ENCODE results near the gene ZNF22. TPM values are rescaled to one million over a fixed set of nuclear protein-coding genes. Genes with fewer than 3 reads are reported as not detected.

Gene ZNF22
- total RNA-seq, 1 experiment from 2014 or later: 16.3 TPM

GRCh38 chr10:44989597-44990301, 11.0 kb upstream of the ZNF22 start:
- DNase-seq (ENCODE audit: low read depth): no peak

GRCh38 chr10:44990302-44990655, 10.4 kb upstream of the ZNF22 start:
- no peak for DNase-seq (ENCODE audit: low read depth)

DNA sequence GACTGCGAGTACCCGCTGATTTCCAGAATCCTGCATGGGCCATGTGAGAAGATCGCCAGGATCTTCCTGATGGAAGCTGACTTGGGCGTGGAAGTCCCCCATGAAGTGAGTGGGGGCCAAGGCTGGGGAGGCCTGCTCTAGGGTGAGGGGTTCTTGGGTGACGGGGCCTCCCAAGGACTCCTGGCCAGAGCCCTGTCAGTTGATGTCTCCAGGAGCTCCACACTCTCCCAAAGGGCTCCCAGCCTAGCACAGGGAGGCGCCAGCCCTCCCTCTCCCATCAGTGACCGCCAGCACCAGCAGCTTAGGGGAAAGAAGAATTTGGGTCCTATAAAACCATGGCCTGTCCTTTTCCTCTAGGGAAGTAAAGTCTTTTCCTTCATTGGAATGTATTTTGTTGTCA, 9.8 kb upstream of the ZNF22 start:
- no peak for DNase-seq (ENCODE audit: low read depth)

DNA sequence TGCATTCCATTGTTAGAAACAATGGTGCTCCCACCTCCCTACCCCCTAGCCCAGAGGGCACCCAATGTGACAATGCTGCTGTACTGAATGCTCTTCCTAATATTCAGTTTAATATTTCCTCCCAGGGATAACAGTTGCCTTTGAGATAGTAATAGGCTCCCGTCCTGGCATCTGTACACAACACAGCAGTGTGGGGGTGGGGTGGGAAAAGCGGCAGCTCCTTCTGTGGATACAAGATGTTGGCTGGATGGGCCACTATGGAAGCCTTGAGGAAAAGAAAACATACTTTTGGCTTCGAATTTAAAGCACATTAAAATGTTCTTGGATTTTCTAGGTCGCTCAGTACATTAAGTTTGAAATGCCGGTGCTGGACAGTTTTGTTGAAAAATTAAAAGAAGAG, 9.2 kb upstream of the ZNF22 start:
- DNase-seq (ENCODE audit: low read depth): no peak

DNA sequence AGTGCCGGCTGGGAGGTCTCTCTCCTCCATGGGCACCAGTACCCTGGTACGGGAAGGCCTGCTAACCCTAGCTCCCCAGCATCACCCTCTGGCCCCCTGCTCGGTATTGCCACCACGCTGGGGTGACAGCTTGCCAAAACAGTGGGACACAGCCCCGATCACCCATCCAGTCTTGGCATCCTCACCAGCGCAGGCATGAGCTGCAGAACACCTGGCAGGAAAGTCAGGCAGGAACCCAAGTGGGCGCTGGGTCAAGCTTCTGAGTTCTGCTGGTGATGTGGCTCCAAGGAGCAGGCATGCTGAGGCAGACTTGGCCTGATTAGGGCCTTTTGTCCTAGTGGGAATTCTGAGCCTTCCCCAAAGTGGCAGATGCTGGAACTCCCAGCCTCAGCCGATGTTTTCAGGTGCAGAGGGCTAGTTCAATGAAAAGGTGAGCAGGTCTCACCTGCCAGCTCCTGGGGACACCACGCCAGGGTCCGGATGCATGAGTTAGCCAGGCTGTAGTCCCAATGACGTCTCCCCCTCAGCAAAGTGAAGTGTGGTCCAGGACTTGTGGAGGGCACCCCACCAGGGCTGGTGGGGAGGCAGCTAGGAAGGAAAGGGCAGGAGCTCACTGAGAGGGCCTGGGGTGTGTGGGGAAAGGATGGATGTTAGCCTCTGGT, 8.5 kb upstream of the ZNF22 start:
- DNase-seq (ENCODE audit: low read depth): no peak

GRCh38 chr10:44992732-44993225, 7.9 kb upstream of the ZNF22 start:
- no peak for DNase-seq (ENCODE audit: low read depth)

DNA sequence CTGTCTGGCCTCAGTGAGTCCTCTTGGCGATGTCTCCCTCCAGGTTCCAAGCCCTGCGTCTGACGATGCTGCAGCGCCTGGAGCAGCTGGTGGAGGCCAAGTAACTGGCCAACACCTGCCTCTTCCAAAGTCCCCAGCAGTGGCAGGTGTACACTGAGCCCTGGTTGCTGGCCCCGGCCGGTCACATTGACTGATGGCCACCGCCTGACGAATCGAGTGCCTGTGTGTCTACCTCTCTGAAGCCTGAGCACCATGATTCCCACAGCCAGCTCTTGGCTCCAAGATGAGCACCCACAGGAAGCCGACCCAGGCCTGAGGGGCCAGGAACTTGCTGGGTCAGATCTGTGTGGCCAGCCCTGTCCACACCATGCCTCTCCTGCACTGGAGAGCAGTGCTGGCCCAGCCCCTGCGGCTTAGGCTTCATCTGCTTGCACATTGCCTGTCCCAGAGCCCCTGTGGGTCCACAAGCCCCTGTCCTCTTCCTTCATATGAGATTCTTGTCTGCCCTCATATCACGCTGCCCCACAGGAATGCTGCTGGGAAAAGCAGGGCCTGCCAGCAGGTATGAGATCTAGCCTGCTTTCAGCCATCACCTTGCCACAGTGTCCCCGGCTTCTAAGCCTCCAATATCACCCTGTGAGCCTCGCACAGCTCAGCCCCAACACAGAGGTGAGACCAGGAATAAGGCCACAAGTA, 7.3 kb upstream of the ZNF22 start:
- DNase-seq (ENCODE audit: low read depth): no peak

- DNase-seq (ENCODE audit: low read depth): no peak
Observed at GRCh38 chr10:44993922-44994751, 6.6 kb upstream of the ZNF22 start.

DNA sequence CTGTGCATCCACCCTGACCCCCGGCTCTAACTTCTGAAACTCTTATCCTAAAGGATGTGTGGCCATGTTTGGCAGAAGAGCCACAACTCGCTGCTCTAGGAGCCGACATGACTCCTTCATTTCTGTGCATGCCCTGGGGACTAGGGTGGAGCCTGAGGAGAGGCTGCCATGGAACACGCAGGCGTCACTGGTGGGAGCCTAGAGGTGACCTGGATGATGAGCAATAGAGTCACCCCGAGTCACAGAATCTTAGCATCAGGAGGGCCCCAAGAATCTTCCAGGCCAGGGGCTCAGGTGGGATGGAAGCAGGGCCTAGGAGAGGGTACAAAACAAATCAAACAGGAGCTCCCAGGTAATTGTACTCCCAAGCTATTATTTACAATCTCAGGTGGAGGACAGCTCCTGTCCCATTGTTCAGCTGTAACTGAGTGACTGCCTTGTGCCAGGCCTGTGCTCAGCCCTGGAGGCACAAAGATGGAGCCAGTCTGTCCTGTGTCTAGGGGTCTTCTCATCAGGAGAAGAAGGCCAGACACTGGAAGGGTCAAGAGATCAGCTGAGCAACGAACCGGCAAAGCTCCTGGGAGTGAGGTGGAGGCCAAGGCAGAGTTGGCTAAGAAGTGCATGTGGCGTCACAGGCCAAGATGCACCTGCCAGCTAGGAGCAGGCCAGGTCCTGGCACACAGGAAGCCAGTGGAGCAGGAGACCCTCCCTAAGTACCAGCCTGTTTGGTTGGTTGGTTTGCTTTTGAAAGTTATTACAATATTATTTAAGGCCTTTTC, 5.8 kb upstream of the ZNF22 start:
- DNase-seq (ENCODE audit: low read depth): no peak

- no peak for DNase-seq (ENCODE audit: low read depth)
Observed at GRCh38 chr10:44995581-44995913, 5.2 kb upstream of the ZNF22 start.

- DNase-seq (ENCODE audit: low read depth): no peak
Observed at GRCh38 chr10:44995914-44996669, 4.6 kb upstream of the ZNF22 start.

GRCh38 chr10:44997105-44997748, 3.5 kb upstream of the ZNF22 start:
- no peak for DNase-seq (ENCODE audit: low read depth)

DNA sequence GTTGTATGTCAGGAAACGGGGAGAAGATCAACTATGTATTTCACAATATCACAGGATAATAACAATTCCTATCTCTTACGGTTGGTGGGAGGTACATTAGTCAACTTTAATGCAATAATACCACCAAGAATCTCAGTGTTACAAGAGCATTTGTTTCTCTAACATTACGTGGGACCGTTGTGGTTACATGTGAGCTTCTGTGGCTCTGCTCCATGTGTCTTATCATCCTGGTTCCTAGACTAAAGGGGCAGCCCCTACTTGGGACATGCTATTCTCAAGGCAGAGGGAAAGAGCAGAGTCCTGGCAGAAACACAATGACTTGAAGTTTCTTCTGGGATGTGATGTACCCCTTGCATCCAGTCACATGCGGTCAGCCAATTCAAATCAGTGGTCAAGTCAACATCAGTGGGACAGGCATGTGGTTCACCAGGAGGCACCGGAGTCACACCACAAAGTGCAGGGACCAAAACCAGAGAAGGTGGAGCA, 2.5 kb upstream of the ZNF22 start:
- peak; percentile 38 for DNase-seq (ENCODE audit: low read depth)

GRCh38 chr10:45000138-45000751, 478 bp upstream of the ZNF22 start:
- no peak for DNase-seq (ENCODE audit: low read depth)

DNA sequence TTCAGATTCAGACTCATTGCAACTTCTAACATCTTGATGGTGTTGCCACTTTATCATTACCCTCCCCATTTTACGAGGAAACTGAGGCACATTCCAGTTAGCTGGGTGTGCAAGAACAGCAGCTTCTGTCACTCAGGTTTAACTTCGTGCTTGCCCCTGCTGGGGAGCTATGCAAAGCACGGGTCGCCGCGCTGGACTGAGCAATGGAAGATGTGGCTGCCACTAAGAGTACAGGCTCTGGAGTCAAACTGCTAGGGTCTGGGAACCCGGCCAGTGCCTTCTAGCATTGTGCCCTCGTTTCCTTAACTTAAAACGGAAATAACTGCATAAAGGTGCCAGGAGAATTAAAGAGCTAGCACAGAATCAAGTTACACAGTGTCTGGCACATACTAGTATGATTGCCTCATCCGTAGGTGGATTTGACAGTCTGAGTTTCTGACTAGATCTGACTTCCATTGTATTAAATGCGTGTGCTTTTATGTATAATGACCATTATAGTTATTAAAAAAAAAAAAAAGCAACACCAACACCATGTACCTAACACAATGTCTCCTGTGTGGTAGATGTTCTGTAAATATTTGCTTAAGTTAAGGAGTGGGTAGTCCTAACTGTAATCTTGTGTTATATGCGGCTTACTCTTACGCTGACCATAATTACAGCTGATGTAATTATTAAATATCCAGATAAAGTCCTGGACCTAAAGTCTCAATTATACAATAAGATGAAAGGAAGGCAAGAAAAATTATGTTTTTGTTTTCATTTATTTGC, 842 bp downstream of the ZNF22 start:
- DNase-seq (ENCODE audit: low read depth): peak; percentile 44

- DNase-seq (ENCODE audit: low read depth): no peak
Observed at GRCh38 chr10:45003432-45004000, 2.8 kb downstream of the ZNF22 start.

DNA sequence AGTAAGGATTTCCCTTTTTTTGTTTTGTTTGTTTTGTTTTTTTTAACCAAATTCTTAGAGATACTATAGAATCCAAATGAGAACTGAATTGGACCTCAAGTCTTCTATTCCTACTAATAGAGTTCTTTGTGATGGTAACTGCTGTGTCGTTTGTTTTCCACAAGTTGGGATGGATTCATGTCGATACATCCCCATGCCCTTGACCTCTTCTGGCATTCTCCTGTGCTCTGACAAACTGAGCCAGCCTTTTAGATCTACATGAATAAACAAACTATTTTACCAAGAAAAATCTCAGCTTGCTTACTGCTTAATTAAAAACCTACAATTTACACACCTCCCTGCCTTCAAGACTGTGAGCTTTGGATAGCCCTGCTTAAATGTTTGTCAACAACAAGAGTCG, 3.9 kb downstream of the ZNF22 start:
- DNase-seq (ENCODE audit: low read depth): no peak

- DNase-seq (ENCODE audit: low read depth): no peak
Observed at GRCh38 chr10:45005284-45005683, 4.6 kb downstream of the ZNF22 start.
